Spleen (tissue), 7 donors: ENCODE data around the gene ADM2.

Source experiments
- CTCF ChIP-seq, 11 experiments: fragments of 200-600 bp in 7 of 11; fragments of 450-650 bp in 4 of 11; sonication (generic) in 4 of 11; IDR thresholded peaks in 8 of 11; conservative IDR thresholded peaks in 3 of 11; 1 replicate in 7 of 11; 2 replicates in 4 of 11; pipeline versions ENCODE4 v1.4.0 to v1.8.0; 2016 to 2021; ENCODE audit warnings: antibody characterized with exemption in 11 of 11, inconsistent platforms in 4 of 11, mild to moderate bottlenecking in 1 of 11
- POLR2A ChIP-seq, 3 donors: fragments of 450-650 bp; IDR thresholded peaks; one replicate each; pipeline ENCODE4 v1.5.1; 2017; ENCODE audit warnings: antibody characterized with exemption in 3 of 3, mild to moderate bottlenecking in 1 of 3
- POLR2AphosphoS5 ChIP-seq, 3 donors: sonication (generic); formaldehyde crosslinking; IDR thresholded peaks; one replicate each; pipeline ENCODE4 v1.5.1; 2017; ENCODE audit warnings: antibody characterized with exemption in 3 of 3
- donor health status: DM: no; HTN: no; CAD: no; lungs with moderate emphysema.
- donor health status: DM: no; HTN: no; CAD: no.
- donor health status: DM: no; HTN: no; CAD: no.

- TF ChIP-seq CTCF (IDR thresholded peaks at IDR 0.05 in 8 of 11, conservative IDR thresholded peaks at IDR 0.05 in 3 of 11) (no peak), POLR2A (IDR thresholded peaks at IDR 0.05) (no peak), POLR2AphosphoS5 (IDR thresholded peaks at IDR 0.05) (no peak)
These were observed 15.8 kb downstream of the ADM2 start for GRCh38 chr22:50497093-50497492.
